K562 (cell line): ENCODE measurements around the gene INCENP. TPM values are rescaled to one million over a fixed set of nuclear protein-coding genes. Genes with fewer than 3 reads are reported as not detected.
A peak's percentile ranks its signal among the peaks of the same experiment; 100 is the strongest.

Source experiments
- ATAC-seq: fragments of 200-7000 bp; cut with Tn5 transposase; 3 replicates; pipeline ENCODE4 v1.9.1; 2020; ENCODE audit warnings: moderate library complexity
- BruUV-seq: library from RNA; stranded (reverse); fragments of 400-500 nt; replicated peaks from 2 replicates; lab custom pipeline; 2021; lab: Mats Ljungman, UMichigan
- CTCF ChIA-PET: fragments of 300-600 bp; formaldehyde crosslinking; extraction: SDS; loops from one replicate; lab custom pipeline; 2021; ENCODE audit warnings: low intra/inter-chr PET ratio; lab: Yijun Ruan, JAX
- POLR2A ChIA-PET: fragments of 300-600, 350-650 bp; sonication (Branson Sonifier 250); formaldehyde crosslinking; extraction: SDS; loops from one replicate; lab custom pipeline; 2021; ENCODE audit warnings: antibody characterized with exemption, inconsistent platforms; lab: Yijun Ruan, JAX
- DNase-seq, 4 experiments: peaks; one replicate each; pipeline versions ENCODE4 v3.0.0 to v3.0.0-alpha.2; 2011 to 2018; ENCODE audit warnings: low spot score in 3 of 4, mixed read lengths in 3 of 4; ENCODE audit errors: extremely low read depth in 1 of 4
- FAIRE-seq: peaks from 2 replicates; lab custom pipeline; 2011; peaks lifted over from hg19 to GRCh38; lab: Jason Lieb, UNC
- H2AFZ ChIP-seq: 2 replicates; pipeline ENCODE4 v1.6.0; 2011; ENCODE audit warnings: low read depth, low read length, control low read depth, inconsistent platforms
- H3K27ac ChIP-seq: fragments of 200-600 bp; 3 replicates; pipeline ENCODE4 v1.8.0; 2011; ENCODE audit warnings: low read depth, mild to moderate bottlenecking, control low read depth, inconsistent platforms, low read length, moderate library complexity, mixed read lengths; ENCODE audit errors: extremely low read depth
- H3K27me3 ChIP-seq, 2 experiments: fragments of 300-600 bp in 1 of 2; 2 replicates in 1 of 2; 3 replicates in 1 of 2; pipeline versions ENCODE4 v1.6.0 to v1.8.0; 2011; ENCODE audit warnings: inconsistent platforms in 2 of 2, low read length in 2 of 2, mild to moderate bottlenecking in 1 of 2, mixed read lengths in 1 of 2, moderate library complexity in 1 of 2; ENCODE audit not compliant: control insufficient read depth in 2 of 2, insufficient read depth in 2 of 2
- H3K36me3 ChIP-seq: fragments of 300-600 bp; 3 replicates; pipeline ENCODE4 v1.8.0; 2011; ENCODE audit warnings: mild to moderate bottlenecking, low read length, inconsistent platforms; ENCODE audit not compliant: control insufficient read depth, insufficient read depth
- H3K4me1 ChIP-seq, 2 experiments: fragments of 200-600 bp in 1 of 2; replicated peaks in 1 of 2; 2 replicates in 1 of 2; 3 replicates in 1 of 2; pipeline versions ENCODE4 v1.5.1 to v1.8.0; 2011; ENCODE audit warnings: inconsistent platforms in 2 of 2, low read length in 2 of 2, mild to moderate bottlenecking in 1 of 2, mixed read lengths in 1 of 2, moderate library complexity in 1 of 2; ENCODE audit not compliant: control insufficient read depth in 2 of 2, insufficient read depth in 2 of 2
- H3K4me2 ChIP-seq: 2 replicates; pipeline ENCODE4 v1.6.1; 2011; ENCODE audit warnings: low read length, control low read depth, inconsistent platforms, mixed read lengths; ENCODE audit not compliant: insufficient read depth
- H3K4me3 ChIP-seq: fragments of 200-600 bp; sonication (generic), shearing (Covaris generic); 2 replicates; pipeline ENCODE4 v1.5.1; 2016; ENCODE audit warnings: control low read depth, inconsistent platforms
- H3K79me2 ChIP-seq: fragments of 200-600 bp; 3 replicates; pipeline ENCODE4 v1.8.0; 2011; ENCODE audit warnings: low read length, inconsistent platforms; ENCODE audit not compliant: control insufficient read depth, insufficient read depth
- H3K9ac ChIP-seq, 2 experiments: 2 replicates each; pipeline versions ENCODE4 v1.6.0 to v1.6.1; 2011; ENCODE audit warnings: low read depth in 2 of 2, low read length in 2 of 2, control low read depth in 1 of 2, inconsistent platforms in 1 of 2, mild to moderate bottlenecking in 1 of 2, mixed read lengths in 1 of 2; ENCODE audit not compliant: insufficient read depth in 1 of 2
- H3K9me1 ChIP-seq: one replicate; pipeline ENCODE4 v1.6.0; 2011; ENCODE audit warnings: inconsistent platforms, mild to moderate bottlenecking, low read length, moderate library complexity; ENCODE audit not compliant: control insufficient read depth, insufficient read depth
- H3K9me3 ChIP-seq: replicated peaks from 2 replicates; pipeline ENCODE4 v1.5.1; 2011; ENCODE audit warnings: low read depth, low read length, inconsistent platforms; ENCODE audit not compliant: control insufficient read depth, insufficient read depth
- H4K20me1 ChIP-seq: replicated peaks from 2 replicates; pipeline ENCODE4 v1.6.1; 2011; ENCODE audit warnings: low read length, inconsistent platforms, mixed read lengths; ENCODE audit not compliant: control insufficient read depth, insufficient read depth
- MAFK ChIP-seq: IDR thresholded peaks from 2 replicates; pipeline ENCODE4 v1.6.1; 2011; ENCODE audit warnings: low read length, improper control_type of control experiment
- RBFOX2 ChIP-seq: fragments of 200-400 bp; formaldehyde crosslinking; IDR thresholded peaks from 2 replicates; pipeline ENCODE4 v1.6.1; 2017; ENCODE audit warnings: low read depth, mild to moderate bottlenecking, low read length, moderate library complexity
- ZNF12 ChIP-seq: sonication (generic); formaldehyde crosslinking; IDR thresholded peaks from 2 replicates; pipeline ENCODE4 v1.4.0; 2020; ENCODE audit warnings: mild to moderate bottlenecking, missing genetic modification reagents
- WGBS: fragments of 100-300 bp; shearing (Covaris generic); methylation state at CpG from one replicate; pipeline ENCODE4 v1.1.6; 2016; ENCODE audit warnings: low coverage, mixed read lengths; ENCODE audit not compliant: insufficient coverage; ENCODE audit errors: missing lambda C conversion rate; 5-methylcytosine and 5-hydroxymethylcytosine counted together
- in situ Hi-C: fragments of 300-500 bp; cut with MboI; formaldehyde crosslinking; loops from 4 replicates; pipeline ENCODE4 v1.15.0; 2018; ENCODE audit warnings: inconsistent platforms, mixed read lengths
- intact Hi-C: fragments of 100-400 bp; cut with micrococcal nuclease; formaldehyde crosslinking; loops from 2 replicates; pipeline ENCODE4 v1.14.2; 2022
- polyA plus RNA-seq, 8 experiments: library from polyadenylated mRNA; depleted of rRNA in 4 of 8; stranded (reverse) in 5 of 8; unstranded in 3 of 8; fragments of >200 nt; fragmentation: Nextera tagmentation in 2 of 8; fragmentation: Illumina TruSeq in 1 of 8; extraction: Ambion mirVana in 2 of 8; extraction: Trizol in 1 of 8; gene quantifications; 2 replicates each; pipeline versions ENCODE4 v1.2.1 to v1.2.3, GENCODE V29; 2011 to 2014; ENCODE audit warnings: inconsistent platforms in 1 of 8, missing spikeins in 1 of 8
- total RNA-seq, 7 experiments: library from RNA; depleted of rRNA in 6 of 7; stranded (reverse); fragments of >200 nt in 6 of 7; fragmentation: Illumina TruSeq in 2 of 7; extraction: Trizol in 2 of 7; gene quantifications; 2 replicates each; pipeline versions ENCODE4 v1.2.1 to v1.2.3, GENCODE V29; 2011 to 2021; ENCODE audit warnings: low replicate concordance in 1 of 7

The INCENP gene
- total and polyA plus RNA-seq, 9 of the 15 experiments (the other 6 are each of a cell fraction or from before 2014, with no cell fraction given) = 1.1 to 97.9 (median 28.2) TPM

DNA sequence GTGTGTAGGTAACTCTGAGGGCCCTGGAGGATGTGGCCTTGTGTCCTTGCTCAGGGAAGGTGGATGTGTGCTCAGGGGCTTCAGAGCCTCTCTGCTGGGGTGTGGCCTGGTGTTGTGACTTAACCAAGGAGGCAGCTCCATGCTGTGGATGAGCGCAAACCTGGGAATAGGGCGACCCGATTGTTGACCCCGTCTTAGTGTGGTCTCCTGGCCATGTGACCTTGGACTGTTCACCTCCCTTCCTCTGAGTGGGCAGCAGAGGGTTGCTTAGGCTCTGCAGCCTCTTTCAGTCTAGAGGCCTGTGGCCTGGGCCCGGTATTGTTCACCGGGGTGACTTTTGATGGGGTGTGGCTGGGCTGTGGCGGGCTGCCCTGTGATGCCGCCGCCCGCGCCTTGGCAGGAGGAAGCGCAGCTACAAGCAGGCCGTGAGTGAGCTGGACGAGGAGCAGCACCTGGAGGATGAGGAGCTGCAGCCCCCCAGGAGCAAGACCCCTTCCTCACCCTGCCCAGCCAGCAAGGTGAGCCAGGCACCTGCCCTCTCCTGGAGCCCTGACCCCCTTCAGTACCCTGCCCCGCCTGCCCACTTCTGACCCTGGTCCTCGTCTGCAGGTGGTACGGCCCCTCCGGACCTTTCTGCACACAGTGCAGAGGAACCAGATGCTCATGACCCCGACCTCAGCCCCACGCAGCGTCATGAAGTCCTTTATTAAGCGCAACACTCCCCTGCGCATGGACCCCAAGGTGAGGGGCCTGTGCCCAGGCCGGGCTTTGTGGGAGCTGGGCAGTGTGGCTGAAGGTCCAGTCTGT lies 16.7 kb downstream of the INCENP start:
- Histone ChIP-seq H3K9me1 (peaks cover 4% of the 10 kb centered on the region), H4K20me1 (peaks cover 9% of the 10 kb centered on the region; the same call in 1 of the 2 replicates), H3K4me2 (no peak overlapping the region), H3K27me3 (no peaks in the 10 kb centered on the region), H2AFZ (no peak overlapping the region), H3K36me3 (peaks cover 96% of the 10 kb centered on the region; the same call in 2 of the 3 replicates), H3K27ac (no peak overlapping the region), H3K4me3 (no peak overlapping the region), H3K9me3 (no peaks in the 10 kb centered on the region), H3K79me2 (peaks cover 14% of the 10 kb centered on the region), H3K4me1 (no peaks in the 10 kb centered on the region; a peak in 1 of 5 replicates), H3K9ac (peak overlapping the region in 1 of 2 experiments; percentile 52; a peak in 2 of 4 replicates)
- BruUV-seq = no TSS peak
- FAIRE-seq = no peak
- DNase-seq = no peak
- ChIA-PET CTCF (no interaction called here), POLR2A (interaction anchor here (0.9 to 3.9 kb wide), 3 partner anchors 7 to 17 kb away, joined by 3 to 14 read pairs (median 4); partner anchors contain the start of gene INCENP)
- ATAC-seq = no peak
- TF ChIP-seq ZNF12 (no peak), RBFOX2 (0 out of 2 replicates have a peak, but pooled peaks have one; percentile 24), MAFK (no peak)
- intact Hi-C loops (no loop called here), in situ Hi-C loops (no loop called here)
- 96% methylated on average over 20 of the region's 24 CpGs for WGBS
